NCI-H446 treated with DMSO at 0.1 percent for 48 hours (cell line): ENCODE results near the gene LACTBL1.
"Not testable (repeated sequence)": the region's sequence is repeated elsewhere in the genome, so short reads cannot be mapped to it uniquely, and the experiment has no call there.

ENCODE experiments used
- DNase-seq: peaks from one replicate; lab custom pipeline; 2025; lab: John Stamatoyannopoulos, UW

LACTBL1 gene, protein sequence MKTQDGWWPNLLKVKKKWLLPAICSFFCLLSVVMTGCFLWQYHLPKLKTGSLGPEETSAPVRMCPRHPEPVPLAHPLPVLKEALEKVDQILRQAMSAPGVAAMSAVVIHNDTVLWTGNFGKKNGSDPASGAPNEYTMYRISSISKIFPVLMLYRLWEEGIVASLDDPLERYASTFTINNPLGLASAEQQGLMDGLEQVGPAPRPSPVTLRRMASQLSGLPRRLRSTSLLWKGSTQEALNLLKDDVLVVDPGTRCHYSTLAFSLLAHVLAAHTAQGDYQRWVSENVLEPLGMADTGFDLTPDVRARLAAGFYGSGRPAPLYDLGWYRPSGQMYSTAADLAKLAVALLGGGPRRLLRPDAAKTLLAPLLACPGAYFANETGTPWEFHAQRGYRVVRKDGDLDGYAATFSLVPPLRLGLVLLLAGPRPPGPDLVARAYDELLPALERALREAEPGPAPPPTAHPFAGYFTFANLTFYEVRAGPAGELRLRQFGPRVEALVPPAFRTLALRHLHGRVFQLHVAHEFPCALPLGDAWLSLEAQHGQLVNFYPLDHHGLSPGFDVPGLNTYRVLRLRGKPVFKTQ

DNA sequence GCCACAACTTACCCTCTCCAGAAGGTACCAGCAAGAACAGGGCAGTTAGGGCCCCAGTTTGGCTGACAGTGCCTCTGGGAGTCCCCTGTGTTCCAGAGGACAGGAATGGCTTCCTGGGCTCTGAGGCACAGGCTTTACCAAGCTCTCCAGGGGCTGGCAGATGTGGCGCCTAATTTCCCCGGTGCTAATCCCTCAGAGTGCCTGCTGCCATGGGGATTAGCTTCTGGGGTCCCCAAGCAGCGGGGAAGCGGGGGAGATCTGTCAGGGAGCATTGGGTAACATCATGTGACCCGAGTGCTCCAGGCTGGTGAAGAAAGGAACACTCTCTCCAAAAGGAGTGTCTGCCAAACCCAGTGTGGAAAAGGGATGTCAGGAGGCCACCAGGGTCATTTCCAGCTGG, at the start of gene LACTBL1:
LACTBL1 (minus strand) TSS at position 107 of the 400 bp plus-strand sequence. CDS start 550 bp downstream, outside the sequence.
- no peak for DNase-seq

DNA sequence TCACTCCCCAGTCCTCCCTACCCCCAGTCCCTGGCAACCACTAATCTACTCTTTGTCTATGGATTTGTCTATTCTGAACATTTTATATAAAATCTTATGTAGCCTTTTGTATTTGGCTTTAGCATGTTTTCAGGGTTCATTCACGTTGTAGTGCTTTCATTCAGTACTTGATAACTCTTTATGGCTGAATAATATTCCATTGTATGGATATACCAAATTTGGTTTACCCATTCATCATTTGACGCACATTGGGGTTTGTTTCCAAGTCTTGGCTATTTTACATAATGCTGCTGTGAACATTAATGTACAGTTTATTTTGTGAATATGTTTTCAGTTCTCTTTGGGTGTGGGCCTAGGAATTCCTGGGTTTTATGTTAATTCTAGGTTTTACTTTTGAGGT, 49.2 kb upstream of the LACTBL1 start:
- no peak for DNase-seq

DNA sequence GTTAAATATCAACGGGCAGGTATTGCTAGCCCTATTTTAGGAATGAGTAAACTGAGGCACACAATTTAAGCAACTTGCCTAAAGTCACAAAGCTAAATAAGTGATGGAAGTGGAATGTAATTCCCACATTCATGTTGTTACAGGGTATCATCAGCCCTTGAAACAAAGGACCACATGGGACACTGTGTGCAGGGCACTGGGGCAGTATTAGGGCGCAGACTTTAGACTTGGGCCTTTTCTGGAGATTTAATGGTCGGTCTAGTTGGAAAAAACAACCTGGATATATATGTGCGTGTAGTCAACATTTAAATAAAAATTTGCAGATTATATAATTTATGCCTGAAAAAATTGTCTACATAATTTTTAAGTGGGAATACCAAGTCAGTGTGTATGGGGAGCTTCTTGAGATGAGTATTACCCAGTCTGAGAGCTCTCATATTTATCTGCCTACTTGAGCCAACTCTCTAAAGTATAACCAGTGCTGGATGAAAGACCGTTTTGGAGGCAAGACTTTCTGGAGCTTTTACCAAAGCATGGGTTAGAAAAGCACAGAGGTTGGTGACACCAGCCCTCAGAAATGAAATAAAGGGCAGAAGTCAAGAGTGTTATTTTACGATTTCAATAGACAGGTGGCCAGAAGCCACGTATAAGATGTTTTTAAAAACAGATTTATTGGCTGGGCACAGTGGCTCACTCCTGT, 48.2 kb upstream of the LACTBL1 start:
- no peak for DNase-seq

DNA sequence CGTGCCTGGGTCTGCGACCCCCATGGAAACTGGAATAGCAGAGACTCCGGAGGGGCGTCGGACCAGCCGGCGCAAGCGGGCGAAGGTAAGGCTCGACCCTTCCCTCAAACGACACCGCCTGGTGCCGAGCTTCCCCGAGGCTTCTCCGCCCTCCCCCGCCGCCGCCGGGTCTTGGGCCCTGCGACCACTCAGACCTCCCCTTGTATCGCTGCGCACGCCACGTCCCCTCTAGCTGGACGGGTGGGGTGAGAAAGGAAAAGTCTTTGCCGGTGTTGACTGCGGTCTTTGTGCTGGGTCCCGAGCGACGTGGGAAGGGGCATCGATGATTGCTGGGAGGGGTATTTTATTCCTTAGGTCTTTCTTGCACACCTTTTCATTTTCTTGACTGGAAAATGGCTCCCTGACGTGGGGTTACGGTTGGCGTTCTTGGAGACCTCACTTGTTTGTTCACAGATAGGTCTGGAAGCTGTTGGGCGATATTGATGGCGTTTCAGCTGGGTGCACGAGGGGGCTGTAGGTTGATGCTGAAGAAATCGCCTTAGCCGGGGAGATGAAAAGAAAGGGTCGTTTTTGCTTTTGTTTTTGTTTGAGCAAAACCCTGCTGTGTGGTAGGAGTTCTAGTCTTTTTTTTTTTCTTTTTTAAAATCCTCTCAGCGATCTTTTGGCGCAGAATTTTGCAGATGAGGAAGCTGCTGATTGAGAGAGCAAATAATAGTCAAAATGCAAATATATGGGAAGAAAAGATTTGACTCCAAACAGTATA, 47.4 kb upstream of the LACTBL1 start:
- no peak for DNase-seq

DNA sequence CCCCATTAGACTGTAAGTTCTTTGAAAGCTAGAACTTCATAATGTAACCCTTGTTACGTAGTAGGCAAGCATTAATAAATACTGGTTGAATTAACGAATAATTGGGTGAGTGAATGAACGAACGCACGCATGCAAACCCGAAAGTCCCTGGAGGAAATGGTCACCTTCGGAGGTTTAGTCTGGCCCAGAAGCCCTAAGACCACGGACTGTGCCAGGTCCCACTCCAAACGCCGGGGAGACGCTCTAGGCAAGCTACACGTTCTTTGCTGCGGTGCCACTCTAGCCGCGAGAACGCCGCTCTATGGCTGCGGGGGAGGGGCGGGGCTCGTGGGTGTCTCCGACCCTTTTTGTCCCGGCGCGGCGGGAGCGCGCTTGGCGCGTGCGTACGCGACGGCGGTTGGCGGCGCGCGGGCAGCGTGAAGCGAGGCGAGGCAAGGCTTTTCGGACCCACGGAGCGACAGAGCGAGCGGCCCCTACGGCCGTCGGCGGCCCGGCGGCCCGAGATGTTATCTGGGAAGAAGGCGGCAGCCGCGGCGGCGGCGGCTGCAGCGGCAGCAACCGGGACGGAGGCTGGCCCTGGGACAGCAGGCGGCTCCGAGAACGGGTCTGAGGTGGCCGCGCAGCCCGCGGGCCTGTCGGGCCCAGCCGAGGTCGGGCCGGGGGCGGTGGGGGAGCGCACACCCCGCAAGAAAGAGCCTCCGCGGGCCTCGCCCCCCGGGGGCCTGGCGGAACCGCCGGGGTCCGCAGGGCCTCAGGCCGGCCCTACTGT, 46.6 kb upstream of the LACTBL1 start, which contains the start of gene KDM1A:
KDM1A (plus strand) TSS at position 375 of the 769 bp plus-strand sequence; CDS start at position 504, 129 bp downstream.
- peak; percentile 97 for DNase-seq

DNA sequence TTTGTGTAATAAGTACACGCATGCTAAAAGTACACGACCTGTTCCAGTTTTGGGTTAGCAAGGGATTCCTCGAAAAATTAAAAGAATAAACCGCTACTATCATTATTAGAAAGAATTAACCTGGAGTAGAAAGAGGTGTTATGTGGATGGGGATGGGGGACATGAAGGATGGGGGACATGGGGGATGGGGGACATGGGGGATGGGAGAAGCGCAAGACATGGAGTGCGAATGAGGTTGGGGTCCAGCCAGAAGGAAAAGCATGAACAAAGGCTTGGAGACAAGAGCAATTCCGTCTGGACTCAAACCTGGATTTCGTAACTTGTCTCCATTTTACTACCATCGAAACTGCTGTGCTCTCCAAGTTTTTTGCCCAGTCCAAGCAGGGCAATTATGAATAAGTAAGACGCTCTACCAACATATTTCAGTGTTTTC, 46.0 kb upstream of the LACTBL1 start:
- no peak for DNase-seq

DNA sequence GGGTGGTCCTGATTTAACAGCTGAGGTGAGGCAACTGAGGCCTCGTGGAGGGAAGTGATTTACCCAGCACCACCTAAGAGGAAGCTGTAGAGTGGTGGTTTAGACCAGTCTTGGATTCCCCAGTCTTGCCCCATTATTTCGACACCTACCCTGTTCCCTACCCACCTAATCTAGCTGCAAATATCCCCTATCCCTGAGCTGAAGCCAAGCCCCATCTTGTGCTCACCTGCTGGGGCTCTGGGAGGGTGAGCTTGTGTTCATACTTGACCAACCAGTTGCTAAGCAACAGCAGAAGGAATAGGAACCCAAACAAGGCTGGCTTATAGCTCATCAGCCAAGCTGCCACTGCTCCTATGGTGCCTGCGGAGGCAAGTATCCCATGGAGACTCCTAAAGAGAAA, 41.0 kb upstream of the LACTBL1 start:
- peak; percentile 40 for DNase-seq

DNA sequence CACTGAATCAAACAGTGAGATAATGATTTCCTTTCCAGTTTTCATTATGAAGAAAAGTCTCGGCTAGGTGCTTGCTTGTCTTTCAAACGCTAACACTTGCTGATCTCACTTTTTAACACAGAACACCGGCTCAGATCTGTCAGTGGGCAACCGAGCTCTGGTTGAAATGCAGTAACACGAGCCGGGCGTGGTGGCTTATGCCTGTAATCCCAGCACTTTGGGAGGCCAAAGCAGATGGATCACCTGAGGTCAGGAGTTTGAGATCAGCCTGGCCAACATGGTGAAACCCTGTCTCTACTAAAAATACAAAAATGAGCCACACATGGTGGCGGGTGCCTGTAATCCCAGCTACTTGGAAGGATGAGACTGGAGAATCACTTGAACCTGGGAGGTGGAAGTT, 37.4 kb upstream of the LACTBL1 start:
- not testable (repeated sequence) for DNase-seq

DNA sequence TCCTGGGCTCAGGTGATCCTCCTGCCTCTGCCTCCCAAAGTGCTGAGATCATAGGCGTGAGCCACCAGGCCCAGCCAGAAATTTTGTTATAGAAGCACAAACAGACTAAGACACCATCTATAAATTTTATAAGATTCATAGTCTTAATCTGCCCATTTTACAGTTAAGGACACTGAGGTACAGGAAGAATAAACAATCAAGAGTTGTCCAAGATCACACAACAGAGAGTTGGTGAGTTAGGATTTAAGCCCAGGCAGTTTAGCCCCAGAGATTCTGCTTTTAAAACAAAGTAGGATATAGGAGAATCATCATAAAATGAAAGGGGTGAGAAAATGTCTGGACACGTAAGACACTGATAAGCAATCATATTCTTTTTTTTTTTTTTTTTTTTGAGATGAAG, 36.2 kb upstream of the LACTBL1 start:
- no peak for DNase-seq

DNA sequence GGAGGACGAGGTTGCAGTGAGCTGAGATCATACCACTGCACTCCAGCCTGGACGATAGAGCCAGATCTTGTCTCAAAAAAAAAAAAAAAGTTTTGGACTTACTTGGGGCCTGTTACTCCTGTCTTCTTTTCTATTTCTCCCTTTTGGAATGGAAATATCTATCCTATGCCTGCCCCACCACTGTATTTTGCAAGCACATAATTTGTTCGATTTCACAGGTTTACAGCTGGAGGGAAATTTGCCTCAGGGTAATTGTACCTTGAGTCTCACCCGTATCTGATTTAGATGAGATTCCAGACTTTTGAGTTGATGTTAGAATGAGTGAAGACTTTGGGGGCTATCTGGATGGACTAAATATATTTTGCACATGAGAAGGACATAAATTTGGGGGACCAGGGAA, 34.4 kb upstream of the LACTBL1 start:
- DNase-seq: no peak

DNA sequence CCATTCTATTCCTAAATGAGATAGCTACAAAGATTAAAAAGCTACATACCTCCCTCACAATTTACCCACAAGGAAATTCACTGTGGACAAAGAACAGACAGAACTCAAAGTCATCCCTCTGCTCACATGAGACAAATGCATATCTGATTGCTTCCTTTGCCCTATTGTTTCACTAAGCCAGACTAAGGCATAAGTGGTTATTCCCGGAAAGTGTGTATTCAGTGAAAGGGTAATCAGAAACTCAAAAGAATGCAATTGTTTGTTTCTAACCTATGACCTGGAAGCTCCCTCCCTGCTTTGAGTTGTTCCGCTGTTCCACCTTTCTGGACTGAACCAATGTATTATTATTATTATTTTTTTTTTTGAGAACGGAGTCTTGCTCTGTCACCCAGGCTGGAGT, 32.1 kb upstream of the LACTBL1 start:
- not testable (repeated sequence) for DNase-seq

DNA sequence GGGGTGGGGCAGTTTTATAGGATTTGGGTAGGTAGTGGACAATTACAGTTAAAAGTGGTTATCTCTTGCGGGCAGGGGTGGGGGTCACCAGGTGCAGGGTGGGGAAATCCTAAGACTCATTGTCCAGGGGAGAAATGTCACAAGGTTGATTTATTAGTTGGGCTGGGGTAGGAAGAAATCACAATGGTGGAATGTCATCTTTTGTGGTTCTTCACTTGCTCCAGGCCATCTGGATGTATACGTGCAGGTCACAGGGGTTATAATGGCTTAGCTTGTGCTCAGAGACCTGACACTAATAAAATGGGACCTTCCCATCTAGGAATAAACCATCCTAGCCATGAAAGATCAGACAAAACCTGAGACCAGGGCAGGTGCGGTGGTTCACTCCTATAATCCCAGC, 31.4 kb upstream of the LACTBL1 start:
- no peak for DNase-seq

DNA sequence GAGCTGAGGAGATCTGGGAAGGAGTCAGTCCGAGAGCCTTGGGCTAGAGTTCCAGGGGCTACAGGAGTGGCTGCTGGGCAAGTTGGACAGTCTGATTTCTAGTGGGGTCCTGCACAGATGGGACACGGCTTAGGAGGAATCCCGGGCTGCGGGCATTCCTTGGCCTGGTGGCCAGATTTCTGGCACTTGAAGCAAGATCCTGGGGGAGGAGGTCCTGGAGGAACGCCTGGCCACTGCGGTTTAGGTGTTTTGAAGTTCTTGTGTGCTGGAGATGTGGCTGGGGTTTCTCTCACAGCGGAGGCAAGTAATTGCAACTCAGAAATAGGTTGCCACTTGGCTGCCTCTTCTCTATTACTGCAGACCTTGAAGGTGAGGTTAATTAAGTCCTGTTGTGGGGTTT, 29.6 kb upstream of the LACTBL1 start:
- not testable (repeated sequence) for DNase-seq

DNA sequence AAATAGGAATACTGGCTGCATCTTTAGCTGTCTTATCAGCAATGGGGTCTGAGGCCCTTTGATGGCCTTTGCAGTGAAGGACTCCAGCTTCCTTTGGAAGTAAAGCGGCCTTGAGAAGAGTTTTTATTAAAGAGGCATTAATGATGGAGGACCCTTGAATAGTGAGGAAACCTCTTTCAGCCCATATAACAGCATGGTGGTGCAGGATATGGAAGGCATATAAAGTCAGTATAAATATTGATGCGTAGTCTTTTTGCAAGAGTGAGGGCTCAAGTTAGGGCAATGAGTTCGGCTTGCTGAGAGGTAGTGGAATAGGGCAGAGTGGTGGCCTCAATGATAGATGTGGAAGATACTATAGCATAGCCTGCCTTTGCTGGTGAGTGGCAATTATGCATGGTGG, 27.5 kb upstream of the LACTBL1 start:
- DNase-seq: not testable (repeated sequence)

DNA sequence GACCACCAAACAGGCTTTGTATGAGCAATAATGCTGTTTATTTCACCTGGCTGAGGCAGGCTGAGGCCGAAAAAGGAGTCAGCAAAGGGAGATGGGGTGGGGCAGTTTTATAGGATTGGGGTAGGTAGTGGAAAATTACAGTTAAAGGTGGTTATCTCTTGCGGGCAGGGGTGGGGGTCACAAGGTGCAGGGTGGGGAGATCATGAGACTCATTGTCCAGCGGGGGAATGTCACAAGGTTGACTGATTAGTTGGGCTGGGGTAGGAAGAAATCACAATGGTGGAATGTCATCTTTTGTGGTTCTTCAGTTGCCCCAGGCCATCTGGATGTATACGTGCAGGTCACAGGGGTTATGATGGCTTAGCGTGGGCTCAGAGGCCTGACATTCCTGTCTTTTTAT, 24.9 kb upstream of the LACTBL1 start:
- DNase-seq: not testable (repeated sequence)

DNA sequence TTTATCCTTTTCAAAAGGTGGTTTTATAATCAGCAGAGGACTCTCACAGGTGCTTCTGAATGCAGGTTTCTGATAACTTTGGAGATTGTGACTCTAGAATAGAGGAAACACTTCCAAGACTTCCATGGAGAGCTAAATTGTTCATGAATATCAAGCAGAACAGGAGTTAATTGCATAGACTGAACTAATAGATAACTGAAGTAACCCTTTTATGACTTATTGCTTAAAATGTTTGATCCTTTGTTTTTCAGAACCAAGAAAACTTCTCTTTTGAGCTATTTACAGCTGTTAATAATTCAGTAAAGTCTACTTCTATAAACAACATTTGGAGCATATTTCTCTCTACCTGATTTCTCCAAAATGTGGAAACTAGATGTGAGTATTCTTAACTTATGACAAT, 23.1 kb upstream of the LACTBL1 start:
- DNase-seq: no peak

DNA sequence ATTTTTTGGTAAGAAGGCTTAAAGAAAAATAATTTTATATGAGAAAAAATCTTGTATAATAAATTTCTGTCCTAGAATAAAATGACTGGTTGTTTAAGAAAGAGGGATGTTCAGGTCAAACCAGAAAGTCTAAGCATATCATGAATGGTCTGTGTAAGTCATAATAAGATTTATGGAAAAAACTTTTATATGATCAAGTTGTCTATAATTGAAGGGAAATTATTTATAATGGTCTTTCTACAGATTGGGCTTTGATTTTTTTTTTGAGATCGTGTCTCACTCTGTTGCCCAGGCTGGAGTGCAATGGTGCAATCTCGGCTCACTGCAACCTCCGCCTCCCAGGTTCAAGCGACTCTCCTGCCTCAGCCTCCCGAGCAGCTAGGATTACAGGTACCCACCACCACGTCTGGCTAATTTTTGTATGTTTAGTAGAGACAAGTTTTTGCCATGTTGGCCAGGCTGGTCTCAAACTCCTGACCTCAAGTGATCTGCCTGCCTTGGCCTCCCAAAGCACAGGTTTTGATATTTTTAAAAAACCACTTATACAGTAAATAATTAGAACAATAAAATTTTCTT, 20.6 kb upstream of the LACTBL1 start:
- not testable (repeated sequence) for DNase-seq

DNA sequence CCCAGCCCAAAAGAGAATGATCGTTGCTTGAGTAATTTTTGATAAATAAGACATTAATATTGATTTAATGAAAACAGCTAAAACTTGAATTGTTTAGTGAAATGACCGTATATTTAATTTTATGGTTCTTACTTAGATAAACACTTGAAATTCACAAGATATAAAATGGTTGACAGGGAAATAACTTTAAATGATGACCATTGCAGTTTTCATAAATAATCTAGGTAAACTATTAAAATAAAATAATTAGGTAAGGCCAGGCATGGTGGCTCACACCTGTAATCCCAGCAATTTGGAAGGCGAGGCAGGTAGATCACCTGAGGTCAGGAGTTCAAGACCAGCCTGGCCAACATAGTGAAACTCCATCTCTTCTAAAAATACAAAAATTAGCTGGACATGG, 19.7 kb upstream of the LACTBL1 start:
- not testable (repeated sequence) for DNase-seq

DNA sequence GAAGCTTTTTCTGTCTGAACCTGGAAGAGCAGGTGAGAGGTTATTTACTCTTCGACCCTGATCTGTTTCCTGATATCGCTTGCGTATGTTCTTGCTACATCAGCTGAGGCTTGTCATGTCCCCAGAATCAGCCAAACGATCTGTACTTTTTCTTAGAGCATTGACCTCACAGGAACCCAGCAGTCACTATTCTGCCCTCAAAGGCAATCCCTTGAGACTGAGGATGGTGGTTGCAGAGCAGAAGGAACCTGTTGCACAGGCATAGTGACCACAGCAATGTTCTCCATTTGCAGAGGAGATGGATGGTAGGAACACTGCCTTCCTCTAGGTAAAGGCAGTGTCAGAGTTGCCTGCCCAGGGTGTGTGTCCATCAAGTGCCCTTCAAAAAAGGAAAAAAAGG, 11.3 kb upstream of the LACTBL1 start:
- DNase-seq: no peak

DNA sequence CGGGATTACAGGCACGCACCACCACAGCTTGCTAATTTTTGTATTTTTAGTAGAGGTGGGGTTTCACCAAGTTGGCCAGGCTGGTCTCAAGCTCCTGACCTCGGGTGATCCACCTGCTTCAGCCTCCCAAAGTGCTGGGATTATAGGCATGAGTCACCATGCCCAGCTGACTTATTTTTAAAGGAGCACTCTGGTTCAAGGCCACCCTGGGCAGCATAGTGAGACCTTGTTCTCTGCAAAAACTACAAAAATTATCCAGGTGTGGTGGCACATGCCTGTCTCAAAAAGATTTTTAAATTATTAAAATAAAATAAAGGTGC, 7.8 kb upstream of the LACTBL1 start:
- DNase-seq: not testable (repeated sequence)

DNA sequence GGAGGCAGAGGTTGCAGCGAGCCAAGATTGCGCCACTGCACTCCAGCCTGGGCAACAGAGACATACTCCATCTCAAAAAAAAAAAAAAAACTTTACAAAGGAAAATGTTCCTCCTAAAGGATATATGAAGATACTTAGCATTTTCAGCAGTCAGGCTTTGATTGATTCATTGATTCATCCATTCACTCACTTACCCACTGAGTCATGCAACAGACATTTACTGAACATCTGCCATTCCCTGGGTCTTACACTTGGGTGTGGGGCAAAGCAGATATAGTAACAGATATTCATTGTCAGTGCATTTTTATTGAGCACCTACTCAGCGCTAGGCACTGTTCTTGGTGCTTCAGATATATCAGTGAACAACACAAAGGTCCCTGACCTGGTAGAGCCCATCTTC, 5.6 kb upstream of the LACTBL1 start:
- DNase-seq: peak; percentile 36
